ENCODE results near the gene NUP133.

GRCh38 chr1:229547542-229547941 is 39.4 kb upstream of the NUP133 start:
- no peak for TF ChIP-seq CTCF (IDR thresholded peaks at IDR 0.05)
- no peak for TF ChIP-seq PBX3 (IDR thresholded peaks at IDR 0.05)
- no peak for TF ChIP-seq CHD4 (IDR thresholded peaks at IDR 0.05; ENCODE audit: borderline replicate concordance)
